ENCODE data around the gene ZGRF1. TPM values are rescaled to one million over a fixed set of nuclear protein-coding genes. Genes with fewer than 3 reads are reported as not detected.

ZGRF1 gene
- total and polyA plus RNA-seq, 10 of the 15 experiments (the other 5 are each of a cell fraction or from before 2014, with no cell fraction given), result 8.5 to 32.1 (median 20.1) TPM

DNA sequence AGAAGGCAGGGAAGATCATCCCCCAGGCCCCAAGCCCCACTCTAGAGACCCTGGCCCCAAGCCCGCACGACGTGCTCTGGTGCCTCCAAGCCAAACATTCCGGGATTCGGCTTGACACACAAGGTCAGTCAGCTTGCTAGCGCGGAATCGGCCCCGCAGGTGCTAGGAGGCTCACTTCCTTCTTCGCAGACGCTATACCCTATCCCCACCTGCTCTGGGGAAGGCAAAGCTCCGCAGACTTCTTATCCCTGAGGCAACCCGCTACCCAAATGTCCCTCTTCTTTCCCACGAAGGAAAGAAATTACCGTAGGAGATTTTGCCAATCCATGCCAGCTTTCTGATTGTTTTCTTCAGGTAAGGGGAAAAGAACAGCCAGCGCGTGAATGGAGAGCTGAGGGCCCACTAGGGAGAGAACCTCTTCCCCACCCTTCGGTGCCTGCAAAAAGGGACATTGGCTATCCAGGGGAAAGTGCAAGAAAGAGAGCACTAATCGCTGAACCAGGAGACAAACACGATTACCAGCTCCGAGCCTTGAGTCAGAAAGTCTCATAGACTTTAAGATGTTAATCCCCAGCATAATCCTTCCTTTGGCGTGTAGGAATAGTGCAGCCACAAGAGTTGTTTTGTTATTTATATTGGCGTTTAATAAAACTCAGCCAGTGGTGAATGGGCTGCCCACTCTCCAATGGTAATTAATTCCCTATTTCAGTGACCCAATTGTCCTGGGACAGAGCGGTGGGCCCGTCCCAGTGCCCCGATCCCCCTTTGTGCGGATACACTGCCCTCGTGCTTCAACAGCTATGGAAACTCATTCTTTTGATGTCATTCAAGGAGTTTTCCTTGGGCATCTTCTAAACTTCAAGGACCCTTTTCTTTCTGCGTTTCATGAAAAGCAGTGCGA, 115.3 kb downstream of the ZGRF1 start:
- Histone ChIP-seq H3K4me3 (peak overlapping the region; percentile 35; the same call in 1 of the 2 replicates), H3K27me3 (replicated peaks in 1 of 2; ENCODE audit: control insufficient read depth in 2 of 2, insufficient read depth in 2 of 2, low read length in 1 of 2) (no peaks in the 10 kb centered on the region; a peak in 2 of 4 replicates), H4K20me1 (ENCODE audit: control insufficient read depth, insufficient read depth) (no peaks in the 10 kb centered on the region), H3K4me1 (ENCODE audit: control insufficient read depth, insufficient read depth, low read length) (peaks cover 7% of the 10 kb centered on the region), H3K36me3 (ENCODE audit: control insufficient read depth in 2 of 2, insufficient read depth in 2 of 2, low read length in 1 of 2) (no peaks in the 10 kb centered on the region), H3K9ac (ENCODE audit: control insufficient read depth, insufficient read depth, low read length) (no peak overlapping the region; the same call in 1 of the 2 replicates), H3K79me2 (ENCODE audit: control insufficient read depth, insufficient read depth, low read length) (no peaks in the 10 kb centered on the region), H3K9me3 (replicated peaks; ENCODE audit: control insufficient read depth, insufficient read depth, low read length) (no peaks in the 10 kb centered on the region; the same call in 2 of the 3 replicates), H3K27ac (ENCODE audit: control insufficient read depth, insufficient read depth) (no peak overlapping the region), H3K4me2 (ENCODE audit: control insufficient read depth, insufficient read depth) (peak overlapping the region; percentile 90), H2AFZ (ENCODE audit: control insufficient read depth, low read depth, low read length) (peak overlapping the region; percentile 59)
- TF ChIP-seq ZNF384 (IDR thresholded peaks at IDR 0.05; ENCODE audit: borderline replicate concordance, low read depth, low read length) (no peak), NFXL1 (IDR thresholded peaks at IDR 0.05; ENCODE audit: borderline replicate concordance) (no peak), YY1 (IDR thresholded peaks at IDR 0.05; ENCODE audit: low read depth, low read length) (no peak), CREM (IDR thresholded peaks at IDR 0.05; ENCODE audit: low read depth) (0 out of 2 replicates have a peak, but pooled peaks have one; percentile 1), SPI1 (IDR thresholded peaks at IDR 0.05; ENCODE audit: borderline replicate concordance, insufficient read depth, low read depth, low read length) (peak; percentile 60; the same call in 1 of the 2 replicates), TCF3 (IDR thresholded peaks at IDR 0.05; ENCODE audit: borderline replicate concordance, insufficient read depth, low read depth, low read length) (0 out of 2 replicates have a peak, but pooled peaks have one; percentile 45), RUNX3 (IDR thresholded peaks at IDR 0.05; ENCODE audit: low read length) (no peak)
- intact Hi-C loops (cut with micrococcal nuclease; ENCODE audit: unreplicated experiment) (loop anchor here (2.0 to 5.0 kb wide), 5 partner anchors 239 to 423 kb away; no protein-coding TSS in a partner anchor), in situ Hi-C loops (cut with MboI) (loop anchor here (5.0 kb wide), 2 partner anchors 199 to 419 kb away; no protein-coding TSS in a partner anchor)
- DNase-seq (ENCODE audit: low read depth, low spot score) (no peak), FAIRE-seq (no peak), ATAC-seq (no peak)
- ChIA-PET SMC1A (ENCODE audit: uncharacterized antibody, unreplicated experiment) (interaction anchor here (0.9 to 10.6 kb wide), 12 partner anchors 9 to 422 kb away, joined by 3 to 124 read pairs (median 6); no protein-coding TSS in a partner anchor), CTCF (interaction anchor here (1.0 to 13.9 kb wide), 14 partner anchors 9 to 420 kb away, joined by 3 to 221 read pairs (median 4); no protein-coding TSS in a partner anchor), RAD21 (ENCODE audit: unreplicated experiment) (interaction anchor here (0.5 to 4.2 kb wide), 11 partner anchors 9 to 420 kb away, joined by 3 to 72 read pairs (median 5); no protein-coding TSS in a partner anchor), POLR2A (interaction anchor here (0.6 to 1.0 kb wide), 4 partner anchors 194 to 296 kb away, joined by 3 to 4 read pairs (median 3); no protein-coding TSS in a partner anchor)
- BruUV-seq (replicated peaks), result no TSS peak
- 55% methylated on average over 30 of the region's 30 CpGs for WGBS (ENCODE audit: insufficient coverage, insufficient replicate concordance, low lambda C conversion rate, missing lambda C conversion rate)

Measured in GM12878 (cell line).